ENCODE data around the gene SLC49A3.
"Not testable (repeated sequence)": the region's sequence is repeated elsewhere in the genome, so short reads cannot be mapped to it uniquely, and the experiment has no call there.

GRCh38 chr4:635066-635835 lies 53.7 kb downstream of the SLC49A3 start:
- not testable (repeated sequence) for TF ChIP-seq POLR2AphosphoS5 (IDR thresholded peaks at IDR 0.05)
- TF ChIP-seq, protein P1, sequence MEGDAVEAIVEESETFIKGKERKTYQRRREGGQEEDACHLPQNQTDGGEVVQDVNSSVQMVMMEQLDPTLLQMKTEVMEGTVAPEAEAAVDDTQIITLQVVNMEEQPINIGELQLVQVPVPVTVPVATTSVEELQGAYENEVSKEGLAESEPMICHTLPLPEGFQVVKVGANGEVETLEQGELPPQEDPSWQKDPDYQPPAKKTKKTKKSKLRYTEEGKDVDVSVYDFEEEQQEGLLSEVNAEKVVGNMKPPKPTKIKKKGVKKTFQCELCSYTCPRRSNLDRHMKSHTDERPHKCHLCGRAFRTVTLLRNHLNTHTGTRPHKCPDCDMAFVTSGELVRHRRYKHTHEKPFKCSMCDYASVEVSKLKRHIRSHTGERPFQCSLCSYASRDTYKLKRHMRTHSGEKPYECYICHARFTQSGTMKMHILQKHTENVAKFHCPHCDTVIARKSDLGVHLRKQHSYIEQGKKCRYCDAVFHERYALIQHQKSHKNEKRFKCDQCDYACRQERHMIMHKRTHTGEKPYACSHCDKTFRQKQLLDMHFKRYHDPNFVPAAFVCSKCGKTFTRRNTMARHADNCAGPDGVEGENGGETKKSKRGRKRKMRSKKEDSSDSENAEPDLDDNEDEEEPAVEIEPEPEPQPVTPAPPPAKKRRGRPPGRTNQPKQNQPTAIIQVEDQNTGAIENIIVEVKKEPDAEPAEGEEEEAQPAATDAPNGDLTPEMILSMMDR (IDR thresholded peaks at IDR 0.05), result not testable (repeated sequence)

Measured in stomach (tissue), 4 donors.